H1 (cell line): ENCODE results near the gene CGNL1. TPM values are rescaled to one million over a fixed set of nuclear protein-coding genes. Genes with fewer than 3 reads are reported as not detected.

Experiments used
- CTCF ChIA-PET: fragments of 300-600 bp; sonication (Branson Sonifier 250); formaldehyde crosslinking; loops from one replicate; lab custom pipeline; 2021; ENCODE audit not compliant: partially characterized antibody; lab: Charles Lee
- POLR2A ChIA-PET: fragments of 300-600 bp; sonication (Branson Sonifier 250); formaldehyde crosslinking; loops from one replicate; lab custom pipeline; 2021; ENCODE audit warnings: inconsistent platforms; ENCODE audit not compliant: partially characterized antibody; lab: Charles Lee
- DNase-seq, 2 experiments: peaks; one replicate each; pipeline versions ENCODE4 v3.0.0 to v3.0.0-alpha.2; 2010 to 2022; ENCODE audit warnings: low spot score in 2 of 2, low read depth in 1 of 2, mixed read lengths in 1 of 2
- FAIRE-seq: peaks from 2 replicates; lab custom pipeline; 2011; peaks lifted over from hg19 to GRCh38; lab: Jason Lieb, UNC
- H2AFZ ChIP-seq: 2 replicates; pipeline ENCODE4 v1.8.1; 2012; ENCODE audit warnings: low read length, inconsistent platforms
- H2AK5ac ChIP-seq: 2 replicates; pipeline ENCODE4 v1.6.1; 2013; ENCODE audit warnings: low read depth, low read length
- H2BK120ac ChIP-seq: replicated peaks from 2 replicates; pipeline ENCODE3; 2013; ENCODE audit warnings: low read depth, low read length, inconsistent platforms
- H2BK12ac ChIP-seq: 2 replicates; pipeline ENCODE4 v1.6.1; 2013; ENCODE audit warnings: low read depth, low read length
- H2BK15ac ChIP-seq: 2 replicates; pipeline ENCODE4 v1.6.1; 2013; ENCODE audit warnings: low read length
- H2BK20ac ChIP-seq: 2 replicates; pipeline ENCODE4 v1.6.1; 2013; ENCODE audit warnings: low read length
- H2BK5ac ChIP-seq: 2 replicates; pipeline ENCODE4 v1.6.1; 2013; ENCODE audit warnings: low read depth, low read length
- H3K14ac ChIP-seq: 2 replicates; pipeline ENCODE4 v1.6.1; 2013; ENCODE audit warnings: inconsistent platforms; ENCODE audit not compliant: insufficient read length
- H3K18ac ChIP-seq: 2 replicates; pipeline ENCODE4 v1.6.1; 2013; ENCODE audit warnings: low read length; ENCODE audit errors: extremely low read depth
- H3K23ac ChIP-seq: 2 replicates; pipeline ENCODE4 v1.6.1; 2013; ENCODE audit warnings: inconsistent platforms; ENCODE audit not compliant: insufficient read length
- H3K23me2 ChIP-seq: 2 replicates; pipeline ENCODE4 v1.6.1; 2013; ENCODE audit warnings: low read depth, low read length
- H3K27ac ChIP-seq: 2 replicates; pipeline ENCODE4 v1.6.1; 2011; ENCODE audit warnings: low read depth, low read length, inconsistent platforms
- H3K27me3 ChIP-seq, 4 experiments: replicated peaks in 1 of 4; 1 replicate in 1 of 4; 2 replicates in 3 of 4; pipeline versions ENCODE4 v1.6.1 to v1.8.1; 2011 to 2013; ENCODE audit warnings: low read length in 3 of 4, mild to moderate bottlenecking in 3 of 4, inconsistent platforms in 2 of 4, mixed read lengths in 2 of 4, moderate library complexity in 1 of 4; ENCODE audit not compliant: control insufficient read depth in 3 of 4, insufficient read depth in 3 of 4; ENCODE audit errors: extremely low read depth in 1 of 4
- H3K36me3 ChIP-seq, 4 experiments: 2 replicates each; pipeline versions ENCODE4 v1.6.1 to v1.8.1; 2011 to 2013; ENCODE audit warnings: mild to moderate bottlenecking in 4 of 4, low read length in 3 of 4, moderate library complexity in 2 of 4, control low read depth in 1 of 4, inconsistent platforms in 1 of 4; ENCODE audit not compliant: insufficient read depth in 4 of 4, control insufficient read depth in 2 of 4
- H3K4ac ChIP-seq: replicated peaks from 2 replicates; pipeline ENCODE3; 2013; ENCODE audit warnings: low read length, low read depth, mixed read lengths, inconsistent platforms; ENCODE audit not compliant: insufficient read length
- H3K4me1 ChIP-seq, 4 experiments: replicated peaks in 1 of 4; 1 replicate in 1 of 4; 2 replicates in 3 of 4; pipeline versions ENCODE4 v1.6.1 to v1.8.1; 2011 to 2013; ENCODE audit warnings: low read length in 3 of 4, inconsistent platforms in 2 of 4, mixed read lengths in 1 of 4; ENCODE audit not compliant: insufficient read depth in 4 of 4, control insufficient read depth in 3 of 4
- H3K4me2 ChIP-seq, 2 experiments: 2 replicates each; pipeline versions ENCODE4 v1.6.1 to v1.8.1; 2011 to 2013; ENCODE audit warnings: low read depth in 2 of 2, low read length in 2 of 2, control low read depth in 1 of 2, inconsistent platforms in 1 of 2, mild to moderate bottlenecking in 1 of 2; ENCODE audit not compliant: insufficient read depth in 1 of 2
- H3K4me3 ChIP-seq, 4 experiments: fragments of 200-600, 300-600 bp in 1 of 4; sonication (generic), shearing (Covaris generic), sonication (Bioruptor Twin) in 1 of 4; 2 replicates each; pipeline versions ENCODE4 v1.5.1 to v1.8.1; 2011 to 2016; ENCODE audit warnings: low read length in 4 of 4, low read depth in 3 of 4, control low read depth in 2 of 4, inconsistent platforms in 2 of 4, mild to moderate bottlenecking in 2 of 4, mixed read lengths in 1 of 4, moderate library complexity in 1 of 4; ENCODE audit not compliant: insufficient read depth in 2 of 4; ENCODE audit errors: extremely low read depth in 1 of 4
- H3K56ac ChIP-seq: replicated peaks from 2 replicates; pipeline ENCODE3; 2013; ENCODE audit warnings: low read depth, mild to moderate bottlenecking, mixed read lengths, low read length, inconsistent platforms; ENCODE audit not compliant: insufficient read length
- H3K79me1 ChIP-seq: 2 replicates; pipeline ENCODE4 v1.6.1; 2013; ENCODE audit warnings: low read depth, low read length, control low read depth
- H3K79me2 ChIP-seq, 2 experiments: 2 replicates each; pipeline versions ENCODE4 v1.6.1 to v1.8.1; 2012 to 2013; ENCODE audit warnings: low read length in 2 of 2, mild to moderate bottlenecking in 2 of 2, inconsistent platforms in 1 of 2; ENCODE audit not compliant: insufficient read depth in 2 of 2, control insufficient read depth in 1 of 2
- H3K9ac ChIP-seq, 4 experiments: replicated peaks in 1 of 4; 1 replicate in 1 of 4; 2 replicates in 3 of 4; pipeline versions ENCODE4 v1.6.1 to v1.8.1; 2011 to 2013; ENCODE audit warnings: low read depth in 3 of 4, low read length in 3 of 4, control low read depth in 2 of 4, mild to moderate bottlenecking in 2 of 4, moderate library complexity in 2 of 4, inconsistent platforms in 1 of 4; ENCODE audit errors: extremely low read depth in 1 of 4
- H3K9me3 ChIP-seq, 2 experiments: 2 replicates each; pipeline versions ENCODE4 v1.6.1 to v1.8.1; 2012 to 2013; ENCODE audit warnings: mild to moderate bottlenecking in 2 of 2, moderate library complexity in 2 of 2, control low read depth in 1 of 2, inconsistent platforms in 1 of 2, low read depth in 1 of 2, low read length in 1 of 2, mixed read lengths in 1 of 2; ENCODE audit not compliant: insufficient read depth in 2 of 2
- H4K20me1 ChIP-seq, 2 experiments: replicated peaks in 1 of 2; 2 replicates each; pipeline versions ENCODE3 to v1.8.1; 2011 to 2013; ENCODE audit warnings: inconsistent platforms in 2 of 2, low read length in 2 of 2, mild to moderate bottlenecking in 1 of 2; ENCODE audit not compliant: insufficient read depth in 2 of 2, control insufficient read depth in 1 of 2
- H4K5ac ChIP-seq: 2 replicates; pipeline ENCODE4 v1.6.1; 2013; ENCODE audit warnings: low read length, low read depth, mixed read lengths, inconsistent platforms; ENCODE audit not compliant: insufficient read length
- H4K8ac ChIP-seq: 2 replicates; pipeline ENCODE4 v1.8.0; 2013; ENCODE audit warnings: mild to moderate bottlenecking, moderate library complexity, low read length, inconsistent platforms; ENCODE audit not compliant: insufficient read depth; ENCODE audit errors: extremely low read depth
- H4K91ac ChIP-seq: replicated peaks from 2 replicates; pipeline ENCODE3; 2013; ENCODE audit warnings: low read length, mixed read lengths, inconsistent platforms; ENCODE audit not compliant: insufficient read length
- CBX8 ChIP-seq: fragments of 300-800, 300-1000 bp; sonication (generic); IDR thresholded peaks from 2 replicates; pipeline ENCODE4 v1.7.1; 2016; ENCODE audit warnings: low read depth, low read length, borderline replicate concordance
- EGR1 ChIP-seq: IDR thresholded peaks from 2 replicates; pipeline ENCODE4 v1.6.1; 2011; ENCODE audit warnings: low read depth, low read length, borderline replicate concordance
- HDAC6 ChIP-seq: IDR thresholded peaks from one replicate; pipeline ENCODE4 v1.7.1; 2012; ENCODE audit warnings: low read depth, mild to moderate bottlenecking, inconsistent platforms, low read length, moderate library complexity
- JUN ChIP-seq: IDR thresholded peaks from 2 replicates; pipeline ENCODE4 v1.6.1; 2011; ENCODE audit warnings: low read depth, mild to moderate bottlenecking, improper control_type of control experiment, low read length
- RXRA ChIP-seq: IDR thresholded peaks from 2 replicates; pipeline ENCODE4 v1.6.1; 2011; ENCODE audit warnings: low read depth, mild to moderate bottlenecking, low read length, moderate library complexity; ENCODE audit not compliant: insufficient read depth
- SIN3A ChIP-seq, 2 experiments: IDR thresholded peaks in 1 of 2; conservative IDR thresholded peaks in 1 of 2; 2 replicates each; pipeline ENCODE4 v1.6.1; 2011 to 2012; ENCODE audit warnings: low read length in 2 of 2, improper control_type of control experiment in 1 of 2, low read depth in 1 of 2, mild to moderate bottlenecking in 1 of 2
- SIX5 ChIP-seq: IDR thresholded peaks from 2 replicates; pipeline ENCODE4 v1.6.1; 2011; ENCODE audit warnings: mild to moderate bottlenecking, low read depth, low read length
- SP1 ChIP-seq: IDR thresholded peaks from 2 replicates; pipeline ENCODE4 v1.6.1; 2011; ENCODE audit warnings: low read depth, low read length
- SP2 ChIP-seq: IDR thresholded peaks from 2 replicates; pipeline ENCODE4 v1.6.1; 2012; ENCODE audit warnings: mild to moderate bottlenecking, low read length, inconsistent platforms
- SRF ChIP-seq: IDR thresholded peaks from 2 replicates; pipeline ENCODE4 v1.6.1; 2011; ENCODE audit warnings: mild to moderate bottlenecking, low read depth, low read length, moderate library complexity
- WGBS, 2 experiments: shearing (Covaris generic) in 1 of 2; methylation state at CpG; one replicate each; pipeline versions ENCODE4 v1.1.6 to v1.1.7; 2013 to 2015; ENCODE audit warnings: low lambda C conversion rate in 2 of 2, mixed read lengths in 2 of 2, inconsistent platforms in 1 of 2, low coverage in 1 of 2, missing lambda C conversion rate in 1 of 2; ENCODE audit not compliant: insufficient replicate concordance in 2 of 2, insufficient coverage in 1 of 2, insufficient read length in 1 of 2; ENCODE audit errors: extremely low coverage in 1 of 2, missing lambda C conversion rate in 1 of 2; 5-methylcytosine and 5-hydroxymethylcytosine counted together
- polyA plus RNA-seq, 7 experiments: library from polyadenylated mRNA; depleted of rRNA in 3 of 7; stranded (reverse) in 5 of 7; unstranded in 2 of 7; fragments of >200 nt in 5 of 7; fragments of 200-250 nt in 2 of 7; gene quantifications; 1 replicate in 5 of 7; 2 replicates in 1 of 7; 4 replicates in 1 of 7; pipeline versions ENCODE4 v1.2.1 to v1.2.3, GENCODE V29; 2011 to 2013; ENCODE audit warnings: missing spikeins in 2 of 7, mixed read lengths in 2 of 7
- total RNA-seq: library from RNA; stranded (reverse); fragmentation: NEBNext Ultra II Directional; extraction: Animal tissue kit (Norgen Biotek cat#: 25700); gene quantifications from 2 replicates; pipeline ENCODE4 v1.2.1, GENCODE V29; 2021

CGNL1 gene
- total and polyA plus RNA-seq, 2 of the 8 experiments (the other 6 are each of a cell fraction or from before 2014, with no cell fraction given): 21.8 to 75.6 TPM

DNA sequence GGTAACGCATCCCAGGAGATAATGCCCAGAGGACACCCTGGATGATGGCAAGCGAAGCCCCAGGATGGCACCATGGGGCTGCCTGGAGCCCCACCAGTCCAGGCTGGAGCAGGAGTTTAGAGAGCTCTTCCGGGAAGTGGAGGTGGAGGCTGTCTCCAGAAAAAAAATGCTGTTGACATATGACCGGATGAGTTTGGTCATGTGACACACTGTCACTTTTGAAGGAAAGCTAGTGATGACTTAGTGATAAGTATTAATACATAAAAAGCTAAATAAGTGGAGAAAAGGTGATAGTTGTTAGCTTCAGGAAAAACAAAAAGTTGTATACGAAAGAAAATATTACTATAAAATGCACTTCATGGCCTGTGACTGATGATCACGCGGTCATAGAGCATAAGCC lies 195.4 kb downstream of the CGNL1 start:
- Histone ChIP-seq H4K5ac (no peak overlapping the region), H2BK5ac (no peak overlapping the region), H2AFZ (no peak overlapping the region), H2BK12ac (no peak overlapping the region), H2AK5ac (no peak overlapping the region), H3K4me2 (no peak overlapping the region), H3K9me3 (no peaks in the 10 kb centered on the region), H3K18ac (no peak overlapping the region), H3K9ac (no peak overlapping the region), H3K4me3 (no peak overlapping the region), H3K79me1 (no peaks in the 10 kb centered on the region), H2BK15ac (no peak overlapping the region), H3K4ac (no peak overlapping the region), H3K27ac (no peak overlapping the region), H3K14ac (no peak overlapping the region), H3K4me1 (peaks cover 0 to 2% (median 0%) of the 10 kb centered on the region in 4 experiments; a peak in 2 of 7 replicates), H3K23ac (no peak overlapping the region), H2BK120ac (no peak overlapping the region), H4K91ac (no peak overlapping the region), H3K27me3 (no peaks in the 10 kb centered on the region), H4K20me1 (no peaks in the 10 kb centered on the region), H3K36me3 (no peaks in the 10 kb centered on the region), H2BK20ac (no peak overlapping the region), H3K56ac (no peak overlapping the region), H3K79me2 (no peaks in the 10 kb centered on the region), H3K23me2 (no peaks in the 10 kb centered on the region; the same call in 1 of the 2 replicates), H4K8ac (no peak overlapping the region)
- no peak for DNase-seq
- WGBS, 2 experiments: 86% methylated on average over 7 of the region's 7 CpGs; no CpG with 5 or more reads in 1 of the 2 experiments
- CTCF ChIA-PET: interaction anchor here (0.8 to 1.7 kb wide), 5 partner anchors 9 to 231 kb away, joined by 3 to 5 read pairs (median 4); no protein-coding TSS in a partner anchor
- TF ChIP-seq CBX8: no peak
- no peak for TF ChIP-seq SIN3A (conservative IDR thresholded peaks at IDR 0.05 in 1 of 2, IDR thresholded peaks at IDR 0.05 in 1 of 2; ENCODE audit: low read depth in 1 of 2, low read length in 2 of 2)
- TF ChIP-seq SRF: no peak
- TF ChIP-seq SP2: no peak
- TF ChIP-seq JUN: no peak
- TF ChIP-seq EGR1: no peak
- TF ChIP-seq RXRA: no peak
- TF ChIP-seq SP1: no peak
- no peak for TF ChIP-seq HDAC6
- TF ChIP-seq SIX5: no peak
- no peak for FAIRE-seq
- POLR2A ChIA-PET: no interaction called here
